ENCODE results near the gene ZBTB9. TPM values are rescaled to one million over a fixed set of nuclear protein-coding genes. Genes with fewer than 3 reads are reported as not detected.
"Not testable (repeated sequence)": the region's sequence is repeated elsewhere in the genome, so short reads cannot be mapped to it uniquely, and the experiment has no call there.

Gene ZBTB9
- total RNA-seq, 1 donor from 2014 or later: 5.1 TPM

- no peak for DNase-seq
- no peak for ATAC-seq
- intact Hi-C loops (cut with micrococcal nuclease): no loop called here
Observed at GRCh38 chr6:33451606-33452005, 2.8 kb upstream of the ZBTB9 start.

- ATAC-seq (no peak), DNase-seq (no peak)
- intact Hi-C loops (cut with micrococcal nuclease): no loop called here
Observed at GRCh38 chr6:33452496-33452895, 1.9 kb upstream of the ZBTB9 start.

DNA sequence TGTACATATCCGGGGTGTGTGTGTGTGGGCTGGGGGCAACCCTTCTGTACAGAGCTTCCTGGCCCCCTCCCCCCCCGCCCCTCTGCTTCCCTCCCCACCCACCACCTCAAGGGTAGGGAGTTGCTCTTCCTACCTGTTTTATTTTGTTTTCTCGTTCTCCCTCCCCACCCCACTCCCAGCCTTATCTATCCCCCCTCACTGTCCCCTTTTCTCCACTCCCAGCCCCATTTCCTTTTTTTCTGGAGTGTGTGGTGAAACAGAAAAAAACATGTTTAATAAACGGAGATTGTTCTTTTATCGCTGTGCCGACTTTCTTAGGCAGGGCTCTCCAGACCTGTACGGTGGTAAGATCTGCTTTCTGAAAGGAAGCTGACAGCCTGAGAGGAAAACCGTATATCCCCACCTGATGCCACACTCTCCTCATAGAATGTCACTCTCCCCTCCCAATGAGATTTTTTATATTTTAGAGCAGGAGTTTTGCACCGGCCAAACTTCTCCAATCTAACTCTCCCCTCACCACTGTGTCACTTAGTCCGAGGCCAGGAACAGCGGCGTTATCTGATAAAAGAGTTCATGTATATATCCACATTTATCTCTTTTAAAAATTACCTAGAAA lies 875 bp upstream of the ZBTB9 start:
- intact Hi-C loops (cut with micrococcal nuclease): no loop called here
- DNase-seq: no peak
- no peak for ATAC-seq

- DNase-seq: no peak
- intact Hi-C loops (cut with micrococcal nuclease): no loop called here
- no peak for ATAC-seq
Observed at GRCh38 chr6:33455051-33455450, 675 bp downstream of the ZBTB9 start.

DNA sequence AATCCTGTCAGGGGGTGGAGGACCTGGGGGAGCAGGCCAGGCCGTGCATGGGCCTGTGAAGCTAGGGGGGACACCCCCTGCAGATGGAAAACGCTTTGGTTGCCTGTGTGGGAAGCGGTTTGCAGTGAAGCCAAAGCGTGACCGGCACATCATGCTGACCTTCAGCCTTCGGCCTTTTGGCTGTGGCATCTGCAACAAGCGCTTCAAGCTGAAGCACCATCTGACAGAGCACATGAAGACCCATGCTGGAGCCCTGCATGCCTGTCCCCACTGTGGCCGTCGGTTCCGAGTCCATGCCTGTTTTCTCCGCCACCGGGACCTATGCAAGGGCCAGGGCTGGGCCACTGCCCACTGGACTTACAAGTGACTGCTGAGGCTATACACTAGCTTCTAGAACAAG lies 1.8 kb downstream of the ZBTB9 start:
- intact Hi-C loops (cut with micrococcal nuclease): no loop called here
- DNase-seq: no peak
- no peak for ATAC-seq

GRCh38 chr6:33458676-33459075 lies 4.3 kb downstream of the ZBTB9 start:
- ATAC-seq (no peak), DNase-seq (no peak)
- intact Hi-C loops (cut with micrococcal nuclease): no loop called here

DNA sequence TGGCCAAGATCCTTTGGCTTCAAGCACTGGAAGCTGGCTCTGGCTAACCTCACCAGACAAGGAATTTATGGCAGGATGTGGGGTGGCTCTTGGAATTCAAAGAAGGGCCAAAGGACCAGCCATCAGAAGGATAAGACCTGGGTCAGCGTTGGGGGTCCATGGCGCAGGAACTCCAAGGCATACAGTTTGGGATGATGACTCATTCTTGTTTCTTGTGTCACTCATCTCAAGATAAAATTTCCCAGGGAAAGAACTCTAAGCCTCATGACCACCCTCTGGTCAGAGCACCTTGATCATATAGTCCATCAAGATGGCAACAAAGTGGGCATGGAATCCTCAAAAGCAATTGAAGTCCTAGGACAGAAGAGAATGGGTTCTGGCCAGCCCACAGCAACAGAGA lies 4.8 kb downstream of the ZBTB9 start:
- DNase-seq (no peak), ATAC-seq (no peak)
- intact Hi-C loops (cut with micrococcal nuclease): no loop called here

DNA sequence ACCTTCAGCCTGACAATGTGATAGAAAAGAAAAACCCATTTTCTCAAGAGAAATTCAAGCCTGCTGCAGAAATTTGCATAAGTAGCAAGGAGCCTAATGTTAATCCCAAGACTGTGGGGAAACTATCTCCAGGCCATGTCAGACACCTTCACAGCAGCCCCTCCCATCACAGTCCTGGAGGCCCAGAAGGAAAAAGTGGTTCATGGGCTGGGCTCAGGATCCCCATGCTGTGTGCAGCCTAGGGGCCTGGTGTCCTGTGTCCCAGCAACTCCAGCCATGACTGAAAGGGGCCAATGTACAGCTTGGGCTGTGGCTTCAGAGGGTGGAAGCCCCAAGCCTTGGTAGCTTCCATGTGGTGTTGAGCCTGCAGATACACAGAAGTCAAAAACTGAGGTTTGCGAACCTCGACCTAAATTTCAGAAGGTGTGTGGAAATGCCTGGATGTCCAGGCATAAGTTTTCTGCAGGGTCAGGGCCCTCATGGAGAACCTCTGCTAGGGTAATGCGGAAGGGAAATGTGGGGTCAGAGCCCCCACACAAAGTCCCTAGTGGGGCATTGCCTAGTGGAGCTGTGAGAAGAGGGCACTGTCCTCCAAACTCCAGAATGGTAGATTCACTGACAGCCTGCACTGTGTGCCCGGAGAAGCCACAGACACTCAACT lies 11.8 kb downstream of the ZBTB9 start:
- ATAC-seq: no peak
- intact Hi-C loops (cut with micrococcal nuclease): no loop called here
- DNase-seq: no peak

DNA sequence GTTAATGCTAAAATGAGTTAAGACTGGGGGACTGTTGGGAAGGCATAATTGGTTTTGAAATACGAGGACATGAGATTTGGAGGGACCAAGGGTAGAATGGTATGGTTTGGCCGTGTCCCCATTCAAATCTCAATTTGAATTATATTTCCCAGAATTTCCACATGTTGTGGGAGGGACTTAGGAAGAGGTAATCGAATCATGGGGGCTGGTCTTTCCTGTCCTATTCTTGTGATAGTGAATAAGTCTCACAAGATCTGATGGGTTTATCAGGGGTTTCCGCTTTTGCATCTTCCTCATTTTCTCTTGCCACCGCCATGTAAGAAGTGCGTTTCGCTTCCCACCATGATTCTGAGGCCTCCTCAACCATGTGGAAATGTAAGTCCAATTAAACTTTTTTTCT lies 12.7 kb downstream of the ZBTB9 start:
- ATAC-seq (no peak), DNase-seq (no peak)
- intact Hi-C loops (cut with micrococcal nuclease): no loop called here

DNA sequence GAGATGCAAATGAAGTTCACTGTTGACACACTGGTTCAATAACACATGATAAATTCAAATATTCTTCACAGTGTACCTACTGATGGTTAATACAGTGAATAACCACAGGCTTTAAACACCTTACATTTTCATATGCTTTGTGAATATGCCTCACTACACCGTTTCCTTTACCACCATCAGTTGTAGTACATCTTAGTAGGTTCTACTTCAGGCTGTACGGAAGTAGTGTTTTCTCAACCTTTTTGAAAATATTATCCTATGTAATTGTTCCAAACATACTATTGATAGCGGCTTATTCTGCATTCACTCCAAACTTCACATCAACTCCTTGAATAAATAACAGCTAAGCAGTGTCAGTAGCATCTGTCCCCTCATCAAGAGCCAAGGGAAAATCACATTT lies 15.3 kb downstream of the ZBTB9 start:
- no peak for DNase-seq
- ATAC-seq: no peak
- intact Hi-C loops (cut with micrococcal nuclease): no loop called here

- no peak for ATAC-seq
- no peak for DNase-seq
- intact Hi-C loops (cut with micrococcal nuclease): no loop called here
Observed at GRCh38 chr6:33477864-33478263, 23.5 kb downstream of the ZBTB9 start.

DNA sequence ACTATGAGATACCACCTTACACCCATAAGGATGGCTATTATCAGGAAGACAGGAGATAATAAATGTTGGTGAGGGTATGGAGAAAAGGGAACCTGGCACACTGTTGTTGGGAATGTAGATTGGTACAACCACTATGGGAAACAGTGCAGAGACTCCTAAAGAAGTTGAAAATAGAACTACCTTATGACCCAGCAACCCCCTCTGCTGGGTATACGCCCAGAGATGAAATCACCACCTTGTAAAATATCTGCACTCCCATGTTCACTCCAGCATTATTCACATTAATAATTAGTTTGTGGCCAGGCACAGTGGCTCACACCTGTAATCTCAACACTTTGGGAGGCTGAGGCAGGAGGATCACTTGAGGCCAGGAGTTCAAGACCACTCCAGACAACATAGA lies 26.8 kb downstream of the ZBTB9 start:
- ATAC-seq: no peak
- intact Hi-C loops (cut with micrococcal nuclease): no loop called here

GRCh38 chr6:33482620-33483019 lies 28.2 kb downstream of the ZBTB9 start:
- DNase-seq; intact Hi-C loops (cut with micrococcal nuclease); ATAC-seq: not testable (repeated sequence)

More for the DNA sequence above, 26.8 kb downstream of the ZBTB9 start:
- DNase-seq: no peak

DNA sequence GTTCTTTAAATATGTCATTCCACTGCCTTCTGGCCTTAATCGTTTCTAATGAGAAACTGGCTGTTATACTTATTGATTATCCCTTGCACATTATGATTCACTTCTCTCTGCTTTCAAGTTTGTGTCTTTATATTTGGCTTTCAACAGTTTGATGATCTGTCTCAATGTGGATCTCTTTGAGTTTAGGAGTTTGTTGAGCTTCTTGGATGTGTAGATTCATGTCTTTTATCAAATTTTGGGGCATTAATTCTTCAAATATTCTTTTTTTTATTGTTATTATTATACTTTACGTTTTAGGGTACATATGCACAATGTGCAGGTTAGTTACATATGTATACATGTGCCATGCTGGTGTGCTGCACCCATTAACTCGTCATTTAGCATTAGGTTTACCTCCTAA lies 29.3 kb downstream of the ZBTB9 start:
- intact Hi-C loops (cut with micrococcal nuclease): no loop called here
- DNase-seq (no peak), ATAC-seq (no peak)

- intact Hi-C loops (cut with micrococcal nuclease); ATAC-seq; DNase-seq: not testable (repeated sequence)
Observed at GRCh38 chr6:33484673-33485262, 30.4 kb downstream of the ZBTB9 start.

DNA sequence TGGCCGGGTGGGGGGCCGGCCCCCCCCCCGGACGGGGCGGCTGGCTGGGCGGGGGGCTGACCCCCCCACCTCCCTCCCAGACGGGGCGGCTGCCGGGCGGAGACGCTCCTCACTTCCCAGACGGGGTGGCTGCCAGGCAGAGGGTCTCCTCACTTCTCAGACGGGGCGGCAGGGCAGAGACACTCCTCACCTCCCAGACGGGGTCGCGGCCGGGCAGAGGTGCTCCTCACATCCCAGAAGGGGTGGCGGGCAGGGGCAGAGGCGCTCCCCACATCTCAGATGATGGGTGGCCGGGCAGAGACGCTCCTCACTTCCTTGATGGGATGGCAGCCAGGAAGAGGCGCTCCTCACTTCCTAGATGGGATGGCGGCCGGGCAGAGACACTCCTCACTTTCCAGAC lies 31.3 kb downstream of the ZBTB9 start:
- ATAC-seq; intact Hi-C loops (cut with micrococcal nuclease); DNase-seq: not testable (repeated sequence)

DNA sequence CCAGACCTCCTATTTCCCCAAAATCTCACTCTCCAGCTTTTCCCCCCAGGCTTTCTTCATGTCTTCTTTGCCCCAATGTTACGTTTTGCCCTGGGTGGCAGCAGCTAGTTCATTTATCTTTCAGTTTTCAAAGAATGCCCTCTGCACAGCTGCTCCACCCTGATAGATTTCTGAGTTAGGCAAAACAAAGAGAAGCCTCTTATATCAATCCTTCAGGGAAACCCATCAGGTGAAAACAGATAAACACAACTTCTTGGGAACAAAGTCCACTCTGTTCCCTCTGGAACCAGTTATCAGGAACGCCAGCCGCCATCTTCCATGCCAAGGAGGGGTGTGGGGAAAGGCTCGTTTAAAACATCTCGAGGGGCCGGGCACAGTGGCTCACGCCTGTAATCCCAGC lies 34.0 kb downstream of the ZBTB9 start:
- DNase-seq (no peak), ATAC-seq (no peak)
- intact Hi-C loops (cut with micrococcal nuclease): no loop called here

GRCh38 chr6:33490198-33490597 lies 35.8 kb downstream of the ZBTB9 start:
- ATAC-seq: no peak
- intact Hi-C loops (cut with micrococcal nuclease): no loop called here

GRCh38 chr6:33490621-33491020 lies 36.2 kb downstream of the ZBTB9 start:
- DNase-seq (no peak), ATAC-seq (peak; percentile 29)
- intact Hi-C loops (cut with micrococcal nuclease): no loop called here

More at GRCh38 chr6:33490198-33490597, 35.8 kb downstream of the ZBTB9 start:
- no peak for DNase-seq

GRCh38 chr6:33492093-33492492 lies 37.7 kb downstream of the ZBTB9 start:
- intact Hi-C loops (cut with micrococcal nuclease): no loop called here
- ATAC-seq: no peak

DNA sequence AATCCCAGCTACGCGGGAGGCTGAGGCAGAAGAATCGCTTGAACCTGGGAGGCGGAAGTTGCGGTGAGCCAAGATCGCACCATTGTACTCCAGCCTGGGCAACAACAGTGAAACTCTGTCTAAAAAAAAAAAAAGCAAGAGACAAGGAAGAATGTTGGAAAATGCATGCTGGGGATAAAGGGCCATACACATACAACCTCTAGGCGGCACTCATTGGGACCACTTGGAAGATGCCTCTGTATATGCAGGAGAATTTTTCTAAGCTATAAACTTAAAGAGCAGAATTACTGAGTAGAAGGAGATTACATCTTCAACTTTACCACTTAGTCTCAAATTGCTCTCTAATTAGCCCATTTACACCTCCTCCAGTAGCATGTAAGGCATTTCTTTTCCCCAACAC lies 42.8 kb downstream of the ZBTB9 start:
- no peak for ATAC-seq

More at GRCh38 chr6:33492093-33492492, 37.7 kb downstream of the ZBTB9 start:
- DNase-seq: no peak

More for the DNA sequence above, 42.8 kb downstream of the ZBTB9 start:
- intact Hi-C loops (cut with micrococcal nuclease): no loop called here
- no peak for DNase-seq

Data from left ventricle myocardium superior (tissue), 1 donor.